Mucosa of gallbladder (tissue), 1 donor: ENCODE measurements around the gene MBP. TPM values are rescaled to one million over a fixed set of nuclear protein-coding genes. Genes with fewer than 3 reads are reported as not detected.
A peak's percentile ranks its signal among the peaks of the same experiment; 100 is the strongest.

Source experiments
- DNase-seq: peaks from one replicate; pipeline ENCODE4 v3.0.0-alpha.2; 2020; ENCODE audit warnings: low spot score
- total RNA-seq: library from RNA; stranded (reverse); gene quantifications from one replicate; pipeline ENCODE4 v1.2.1, GENCODE V29; 2021
- donor health status: DM: no; HTN: no; CAD: no.

MBP gene
- total RNA-seq, 1 donor from 2014 or later: 91.4 TPM

- DNase-seq: no peak
Measured at GRCh38 chr18:76988827-76989646, 143.5 kb downstream of the MBP start.

DNA sequence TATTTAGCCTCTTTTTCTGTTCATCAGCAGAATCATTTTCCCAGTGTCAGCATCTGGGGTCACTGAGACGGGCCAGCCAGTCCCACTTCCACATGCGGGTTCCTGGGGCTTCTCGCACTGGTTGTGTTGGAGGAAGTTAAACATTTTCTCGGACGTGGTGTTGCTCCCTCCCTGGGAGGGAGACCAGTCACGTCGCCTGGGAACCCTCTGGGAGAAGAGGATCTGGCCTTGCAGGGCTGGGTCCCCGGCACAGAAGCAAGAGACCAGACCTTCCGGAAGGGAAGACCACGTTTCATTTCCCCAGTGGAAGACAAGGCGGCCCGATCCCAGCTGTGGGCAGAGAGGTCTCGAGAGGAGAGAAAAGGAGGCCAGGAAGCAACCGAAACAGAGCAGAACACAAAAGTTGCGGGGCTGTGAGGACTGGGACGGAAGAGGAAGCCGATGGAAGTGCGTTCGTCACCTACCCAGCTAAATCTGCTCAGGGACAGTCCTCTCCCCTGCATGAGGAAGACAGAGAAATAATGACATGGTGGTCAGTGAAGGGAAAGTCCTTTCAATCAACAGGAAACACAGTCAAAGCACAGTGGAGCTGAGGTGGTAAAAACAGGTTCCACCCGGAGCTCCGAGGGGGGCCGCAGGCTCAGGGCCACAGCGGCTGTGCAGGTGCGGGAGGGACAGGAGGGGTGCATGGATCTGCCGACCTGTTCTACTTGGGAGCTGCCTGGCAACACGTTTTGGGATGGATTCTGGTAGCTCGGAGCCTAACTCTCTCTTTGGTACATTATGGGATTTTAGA, 144.4 kb downstream of the MBP start:
- DNase-seq: no peak

GRCh38 chr18:76986406-76986805, 146.2 kb downstream of the MBP start:
- DNase-seq: no peak

- DNase-seq: no peak
Measured at GRCh38 chr18:76985951-76986236, 146.7 kb downstream of the MBP start.

- no peak for DNase-seq
Measured at GRCh38 chr18:76985156-76985950, 147.2 kb downstream of the MBP start.

DNA sequence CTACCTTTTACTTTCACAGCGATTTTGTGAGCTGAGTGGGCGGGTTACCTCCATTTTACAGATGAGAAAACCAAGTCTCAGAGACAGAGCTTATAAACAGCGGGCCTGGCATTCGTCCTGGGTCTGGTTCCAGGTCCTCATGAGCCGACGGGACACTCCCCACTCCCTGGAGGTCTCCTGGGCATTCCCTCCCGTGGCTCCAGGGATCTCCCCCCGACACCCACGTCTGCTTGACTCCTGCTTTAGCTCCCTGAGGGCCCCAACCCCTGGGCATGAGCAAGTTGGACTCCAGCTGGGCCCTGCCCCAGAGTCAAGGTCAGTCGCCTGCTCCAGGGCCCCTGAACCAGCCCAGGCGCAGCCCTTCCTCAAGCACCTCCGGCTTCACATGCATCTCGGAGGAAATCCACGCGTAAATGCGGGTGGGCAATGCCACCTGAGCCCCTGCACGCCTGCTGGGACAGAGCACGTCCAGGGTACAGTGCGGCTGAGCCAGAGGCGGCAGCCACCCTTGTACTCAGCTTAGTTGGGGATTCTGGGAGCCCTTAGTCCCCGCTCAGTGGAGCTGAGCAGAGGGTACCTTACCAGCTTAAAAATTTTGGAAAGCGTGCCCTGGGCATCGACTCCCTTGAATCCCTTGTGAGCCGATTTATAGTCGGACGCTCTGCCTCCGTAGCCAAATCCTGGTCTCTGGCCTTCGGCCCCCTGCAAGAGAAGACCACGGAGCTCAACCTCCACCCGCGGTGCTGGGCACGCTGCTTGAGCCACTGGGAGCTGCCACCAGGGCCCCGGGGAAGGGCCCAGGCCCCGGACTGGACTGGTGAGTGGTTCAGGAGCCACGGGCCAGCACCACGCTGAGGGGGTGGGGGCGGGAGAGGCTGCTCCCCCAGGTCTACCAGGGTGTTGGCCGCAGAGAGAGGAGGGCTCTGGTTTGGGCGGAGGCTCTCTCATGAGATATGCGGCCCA, 148.1 kb downstream of the MBP start:
- no peak for DNase-seq

GRCh38 chr18:76983613-76984051, 149.0 kb downstream of the MBP start:
- no peak for DNase-seq

DNA sequence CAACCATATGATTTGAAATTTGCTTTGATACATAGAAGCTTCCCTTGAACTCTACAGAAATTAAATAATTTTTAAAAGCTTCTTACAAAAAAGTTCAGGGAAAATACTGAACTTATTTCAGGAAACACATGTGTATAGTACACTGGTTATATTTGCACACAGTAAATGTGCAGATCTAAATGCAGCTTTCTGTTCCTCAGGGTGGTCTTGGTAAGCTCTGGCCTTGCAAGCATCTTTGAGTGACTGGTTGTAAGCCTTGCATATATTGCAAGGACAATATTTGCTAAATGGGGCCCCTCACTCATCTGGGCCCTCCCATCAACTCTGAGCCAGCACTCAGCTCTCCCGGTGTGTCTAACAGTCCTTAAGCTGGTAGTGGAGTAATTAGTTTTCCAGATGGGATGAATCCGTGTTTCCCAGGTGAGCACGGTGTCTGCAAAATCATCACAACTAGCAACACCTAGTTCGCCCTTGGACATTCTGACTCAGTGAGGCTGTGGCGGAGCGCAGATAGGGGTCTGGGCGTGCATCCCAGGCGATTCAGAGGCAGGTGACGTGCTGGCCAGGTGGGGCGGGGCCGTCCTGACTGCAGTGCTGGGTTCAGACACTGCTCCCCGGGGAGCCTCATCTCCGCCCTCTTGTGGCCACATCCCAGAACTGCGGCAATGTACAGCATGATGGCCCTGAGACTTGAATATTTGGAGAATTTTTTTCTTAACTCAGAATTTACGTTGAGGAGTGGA, 149.6 kb downstream of the MBP start:
- DNase-seq: peak; percentile 89

GRCh38 chr18:76982038-76982437, 150.5 kb downstream of the MBP start:
- no peak for DNase-seq

DNA sequence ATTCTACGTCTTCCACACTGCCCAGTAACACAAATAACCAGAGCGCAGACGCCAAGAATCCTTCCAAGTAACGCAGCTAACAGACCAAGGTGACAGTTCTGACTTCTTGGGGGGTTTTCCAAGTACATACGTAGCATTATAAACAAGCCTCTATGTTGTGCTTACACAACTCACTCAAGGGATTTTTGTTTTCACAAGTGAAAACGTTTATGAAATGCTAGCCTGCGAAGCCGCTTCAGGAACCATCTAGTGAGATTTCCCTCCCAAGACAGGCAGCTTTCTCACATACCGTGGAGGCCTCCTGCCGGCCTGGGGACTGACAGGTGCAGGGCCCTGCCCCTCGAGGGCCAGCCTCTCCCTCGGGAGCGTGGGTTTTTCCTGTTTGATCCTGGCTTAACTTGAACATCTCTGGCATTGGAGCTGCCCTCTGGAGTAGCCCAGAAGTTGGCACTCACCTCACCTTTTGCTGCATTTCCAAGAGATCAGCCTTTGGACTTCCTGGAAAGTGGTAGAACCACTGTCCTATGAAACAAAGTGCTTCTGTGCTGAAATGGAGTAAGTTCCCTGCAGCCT, 151.1 kb downstream of the MBP start:
- DNase-seq: peak; percentile 58

GRCh38 chr18:76980663-76981395, 151.8 kb downstream of the MBP start:
- no peak for DNase-seq

- no peak for DNase-seq
Measured at GRCh38 chr18:76979906-76980305, 152.7 kb downstream of the MBP start.

DNA sequence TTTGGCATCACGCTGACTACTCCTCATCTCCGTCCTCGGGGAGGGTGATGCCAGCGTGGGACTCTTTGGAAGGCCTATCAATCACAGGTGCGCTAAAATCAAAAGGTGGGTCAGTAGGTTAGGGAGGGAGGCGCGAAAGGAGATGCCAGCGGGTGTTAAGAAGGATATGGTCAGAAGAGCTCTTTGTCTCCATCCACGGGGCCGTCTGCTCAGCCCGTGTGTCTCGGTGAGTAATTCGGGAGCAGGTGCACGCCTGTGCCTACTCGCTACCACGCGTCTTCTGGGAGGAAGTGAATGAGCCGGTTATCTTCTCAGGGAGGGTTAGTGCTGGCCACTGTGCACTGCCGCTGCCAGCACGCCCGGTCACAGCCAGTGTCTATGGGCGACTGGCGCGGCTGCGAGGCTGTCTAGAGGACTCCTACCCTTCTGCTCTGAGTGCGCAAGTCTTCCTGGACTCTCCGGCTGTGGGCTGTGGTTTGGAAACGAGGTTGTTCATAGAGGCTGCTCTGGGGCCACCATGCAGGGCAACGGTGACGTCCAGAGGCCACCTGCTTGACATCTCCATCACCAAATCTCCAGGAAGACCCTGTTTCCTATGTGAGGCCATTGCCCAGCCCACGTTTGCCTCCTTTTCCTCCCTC, 153.4 kb downstream of the MBP start:
- DNase-seq: no peak

DNA sequence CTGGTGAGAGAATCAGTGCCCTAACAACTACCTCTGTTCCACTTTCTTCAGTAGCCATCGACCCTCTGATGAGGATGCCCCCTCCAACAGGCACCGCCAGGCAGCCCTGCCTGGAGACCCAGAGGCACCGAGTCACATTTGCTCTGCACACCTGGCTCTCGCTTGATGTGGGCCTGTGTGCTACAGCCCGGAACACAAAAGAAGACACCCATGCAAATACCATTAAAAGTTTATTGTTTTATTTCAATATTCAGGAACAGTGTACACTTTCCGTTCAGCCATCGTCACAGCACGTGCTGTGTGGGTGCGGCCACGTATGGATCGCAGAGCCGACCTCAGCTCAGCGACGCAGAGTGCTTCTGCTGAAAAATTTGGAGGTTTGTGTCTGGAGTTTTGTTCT, 154.0 kb downstream of the MBP start:
- DNase-seq: no peak

DNA sequence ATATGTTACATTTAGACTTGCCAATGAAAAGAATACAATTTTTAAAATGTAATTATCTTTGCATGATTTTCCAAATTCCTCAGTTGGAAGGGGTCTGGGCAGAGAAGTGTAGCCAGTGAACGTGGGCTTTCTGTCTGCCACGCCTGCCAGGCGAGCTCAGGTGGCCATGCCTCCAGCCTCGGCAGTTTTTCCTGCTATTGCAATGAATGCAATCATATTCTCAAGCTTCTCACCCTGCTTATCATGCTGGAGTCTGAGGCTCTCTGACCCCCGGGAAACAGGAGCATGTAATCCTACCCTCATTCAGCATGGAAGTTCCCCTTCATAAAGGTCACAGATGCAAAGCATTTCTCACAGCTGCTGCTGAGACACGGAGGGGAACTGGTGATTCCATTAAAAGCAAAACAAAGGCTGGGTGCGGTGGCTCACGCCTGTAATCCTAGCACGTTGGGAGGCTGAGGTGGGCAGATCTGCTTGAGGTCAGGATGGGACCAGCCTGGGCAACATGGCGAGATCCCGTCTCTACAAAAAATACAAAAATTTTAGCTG, 154.8 kb downstream of the MBP start:
- no peak for DNase-seq

DNA sequence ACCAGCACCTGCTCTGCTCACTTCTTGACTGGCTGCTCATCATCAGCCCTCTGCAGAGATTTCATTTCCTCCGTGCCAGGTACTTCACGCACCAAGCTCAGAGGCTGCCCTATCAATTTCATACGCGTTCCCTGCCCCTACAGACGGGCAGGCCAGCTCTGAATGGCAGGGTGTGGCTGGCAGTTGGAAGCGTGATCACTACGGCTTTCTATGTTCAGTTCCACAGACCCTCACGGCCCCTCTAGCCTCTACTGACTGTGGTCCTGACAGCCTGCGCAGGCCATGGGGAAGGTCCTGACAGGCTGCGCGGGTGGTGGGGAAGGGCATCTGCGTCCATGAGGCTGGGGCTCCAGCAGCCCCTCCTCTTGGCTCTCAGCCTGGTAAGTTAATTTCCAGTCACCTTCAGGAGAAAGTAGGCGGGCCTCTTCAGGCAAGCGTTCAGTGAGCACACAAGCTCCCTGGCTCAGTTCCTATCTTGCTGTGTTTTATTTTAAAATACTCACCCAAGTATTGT, 155.4 kb downstream of the MBP start:
- peak; percentile 58 for DNase-seq

- no peak for DNase-seq
Measured at GRCh38 chr18:76975577-76976110, 156.9 kb downstream of the MBP start.

DNA sequence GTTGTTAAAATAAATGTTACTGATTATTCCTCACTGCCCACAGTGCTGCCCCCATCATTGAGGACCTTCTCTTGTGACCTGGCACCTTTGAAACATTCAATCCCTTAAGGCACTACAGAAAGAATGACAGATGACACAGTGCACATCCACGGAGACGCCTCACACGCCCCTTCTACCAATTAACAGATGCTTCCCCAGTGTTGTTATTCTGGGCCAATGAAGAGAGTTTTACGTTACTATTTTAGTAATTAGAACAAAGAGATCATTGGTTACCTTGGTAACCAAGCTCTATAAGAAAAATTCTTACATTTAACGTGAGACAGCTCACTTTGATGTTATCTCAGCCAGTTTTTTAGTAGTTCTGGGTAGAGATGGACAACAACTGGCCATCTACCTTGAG, 158.2 kb downstream of the MBP start:
- DNase-seq: no peak
